H1 (cell line): ENCODE measurements around the gene SMARCC1. TPM values are rescaled to one million over a fixed set of nuclear protein-coding genes. Genes with fewer than 3 reads are reported as not detected.

Source experiments
- CTCF ChIA-PET: fragments of 300-600 bp; sonication (Branson Sonifier 250); formaldehyde crosslinking; loops from one replicate; lab custom pipeline; 2021; ENCODE audit not compliant: partially characterized antibody; lab: Charles Lee
- POLR2A ChIA-PET: fragments of 300-600 bp; sonication (Branson Sonifier 250); formaldehyde crosslinking; loops from one replicate; lab custom pipeline; 2021; ENCODE audit warnings: inconsistent platforms; ENCODE audit not compliant: partially characterized antibody; lab: Charles Lee
- DNase-seq, 2 experiments: peaks; one replicate each; pipeline versions ENCODE4 v3.0.0 to v3.0.0-alpha.2; 2010 to 2022; ENCODE audit warnings: low spot score in 2 of 2, low read depth in 1 of 2, mixed read lengths in 1 of 2
- FAIRE-seq: peaks from 2 replicates; lab custom pipeline; 2011; peaks lifted over from hg19 to GRCh38; lab: Jason Lieb, UNC
- H2AFZ ChIP-seq: 2 replicates; pipeline ENCODE4 v1.8.1; 2012; ENCODE audit warnings: low read length, inconsistent platforms
- H2AK5ac ChIP-seq: 2 replicates; pipeline ENCODE4 v1.6.1; 2013; ENCODE audit warnings: low read depth, low read length
- H2BK120ac ChIP-seq: replicated peaks from 2 replicates; pipeline ENCODE3; 2013; ENCODE audit warnings: low read depth, low read length, inconsistent platforms
- H2BK12ac ChIP-seq: 2 replicates; pipeline ENCODE4 v1.6.1; 2013; ENCODE audit warnings: low read depth, low read length
- H2BK15ac ChIP-seq: 2 replicates; pipeline ENCODE4 v1.6.1; 2013; ENCODE audit warnings: low read length
- H2BK20ac ChIP-seq: 2 replicates; pipeline ENCODE4 v1.6.1; 2013; ENCODE audit warnings: low read length
- H2BK5ac ChIP-seq: 2 replicates; pipeline ENCODE4 v1.6.1; 2013; ENCODE audit warnings: low read depth, low read length
- H3K14ac ChIP-seq: 2 replicates; pipeline ENCODE4 v1.6.1; 2013; ENCODE audit warnings: inconsistent platforms; ENCODE audit not compliant: insufficient read length
- H3K18ac ChIP-seq: 2 replicates; pipeline ENCODE4 v1.6.1; 2013; ENCODE audit warnings: low read length; ENCODE audit errors: extremely low read depth
- H3K23ac ChIP-seq: 2 replicates; pipeline ENCODE4 v1.6.1; 2013; ENCODE audit warnings: inconsistent platforms; ENCODE audit not compliant: insufficient read length
- H3K23me2 ChIP-seq: 2 replicates; pipeline ENCODE4 v1.6.1; 2013; ENCODE audit warnings: low read depth, low read length
- H3K27ac ChIP-seq: 2 replicates; pipeline ENCODE4 v1.6.1; 2011; ENCODE audit warnings: low read depth, low read length, inconsistent platforms
- H3K27me3 ChIP-seq, 4 experiments: replicated peaks in 1 of 4; 1 replicate in 1 of 4; 2 replicates in 3 of 4; pipeline versions ENCODE4 v1.6.1 to v1.8.1; 2011 to 2013; ENCODE audit warnings: low read length in 3 of 4, mild to moderate bottlenecking in 3 of 4, inconsistent platforms in 2 of 4, mixed read lengths in 2 of 4, moderate library complexity in 1 of 4; ENCODE audit not compliant: control insufficient read depth in 3 of 4, insufficient read depth in 3 of 4; ENCODE audit errors: extremely low read depth in 1 of 4
- H3K36me3 ChIP-seq, 4 experiments: 2 replicates each; pipeline versions ENCODE4 v1.6.1 to v1.8.1; 2011 to 2013; ENCODE audit warnings: mild to moderate bottlenecking in 4 of 4, low read length in 3 of 4, moderate library complexity in 2 of 4, control low read depth in 1 of 4, inconsistent platforms in 1 of 4; ENCODE audit not compliant: insufficient read depth in 4 of 4, control insufficient read depth in 2 of 4
- H3K4ac ChIP-seq: replicated peaks from 2 replicates; pipeline ENCODE3; 2013; ENCODE audit warnings: low read length, low read depth, mixed read lengths, inconsistent platforms; ENCODE audit not compliant: insufficient read length
- H3K4me1 ChIP-seq, 4 experiments: replicated peaks in 1 of 4; 1 replicate in 1 of 4; 2 replicates in 3 of 4; pipeline versions ENCODE4 v1.6.1 to v1.8.1; 2011 to 2013; ENCODE audit warnings: low read length in 3 of 4, inconsistent platforms in 2 of 4, mixed read lengths in 1 of 4; ENCODE audit not compliant: insufficient read depth in 4 of 4, control insufficient read depth in 3 of 4
- H3K4me2 ChIP-seq, 2 experiments: 2 replicates each; pipeline versions ENCODE4 v1.6.1 to v1.8.1; 2011 to 2013; ENCODE audit warnings: low read depth in 2 of 2, low read length in 2 of 2, control low read depth in 1 of 2, inconsistent platforms in 1 of 2, mild to moderate bottlenecking in 1 of 2; ENCODE audit not compliant: insufficient read depth in 1 of 2
- H3K4me3 ChIP-seq, 4 experiments: fragments of 200-600, 300-600 bp in 1 of 4; sonication (generic), shearing (Covaris generic), sonication (Bioruptor Twin) in 1 of 4; 2 replicates each; pipeline versions ENCODE4 v1.5.1 to v1.8.1; 2011 to 2016; ENCODE audit warnings: low read length in 4 of 4, low read depth in 3 of 4, control low read depth in 2 of 4, inconsistent platforms in 2 of 4, mild to moderate bottlenecking in 2 of 4, mixed read lengths in 1 of 4, moderate library complexity in 1 of 4; ENCODE audit not compliant: insufficient read depth in 2 of 4; ENCODE audit errors: extremely low read depth in 1 of 4
- H3K56ac ChIP-seq: replicated peaks from 2 replicates; pipeline ENCODE3; 2013; ENCODE audit warnings: low read depth, mild to moderate bottlenecking, mixed read lengths, low read length, inconsistent platforms; ENCODE audit not compliant: insufficient read length
- H3K79me1 ChIP-seq: 2 replicates; pipeline ENCODE4 v1.6.1; 2013; ENCODE audit warnings: low read depth, low read length, control low read depth
- H3K79me2 ChIP-seq, 2 experiments: 2 replicates each; pipeline versions ENCODE4 v1.6.1 to v1.8.1; 2012 to 2013; ENCODE audit warnings: low read length in 2 of 2, mild to moderate bottlenecking in 2 of 2, inconsistent platforms in 1 of 2; ENCODE audit not compliant: insufficient read depth in 2 of 2, control insufficient read depth in 1 of 2
- H3K9ac ChIP-seq, 4 experiments: replicated peaks in 1 of 4; 1 replicate in 1 of 4; 2 replicates in 3 of 4; pipeline versions ENCODE4 v1.6.1 to v1.8.1; 2011 to 2013; ENCODE audit warnings: low read depth in 3 of 4, low read length in 3 of 4, control low read depth in 2 of 4, mild to moderate bottlenecking in 2 of 4, moderate library complexity in 2 of 4, inconsistent platforms in 1 of 4; ENCODE audit errors: extremely low read depth in 1 of 4
- H3K9me3 ChIP-seq, 2 experiments: 2 replicates each; pipeline versions ENCODE4 v1.6.1 to v1.8.1; 2012 to 2013; ENCODE audit warnings: mild to moderate bottlenecking in 2 of 2, moderate library complexity in 2 of 2, control low read depth in 1 of 2, inconsistent platforms in 1 of 2, low read depth in 1 of 2, low read length in 1 of 2, mixed read lengths in 1 of 2; ENCODE audit not compliant: insufficient read depth in 2 of 2
- H4K20me1 ChIP-seq, 2 experiments: replicated peaks in 1 of 2; 2 replicates each; pipeline versions ENCODE3 to v1.8.1; 2011 to 2013; ENCODE audit warnings: inconsistent platforms in 2 of 2, low read length in 2 of 2, mild to moderate bottlenecking in 1 of 2; ENCODE audit not compliant: insufficient read depth in 2 of 2, control insufficient read depth in 1 of 2
- H4K5ac ChIP-seq: 2 replicates; pipeline ENCODE4 v1.6.1; 2013; ENCODE audit warnings: low read length, low read depth, mixed read lengths, inconsistent platforms; ENCODE audit not compliant: insufficient read length
- H4K8ac ChIP-seq: 2 replicates; pipeline ENCODE4 v1.8.0; 2013; ENCODE audit warnings: mild to moderate bottlenecking, moderate library complexity, low read length, inconsistent platforms; ENCODE audit not compliant: insufficient read depth; ENCODE audit errors: extremely low read depth
- H4K91ac ChIP-seq: replicated peaks from 2 replicates; pipeline ENCODE3; 2013; ENCODE audit warnings: low read length, mixed read lengths, inconsistent platforms; ENCODE audit not compliant: insufficient read length
- SUZ12 ChIP-seq: fragments of 200-600 bp; sonication (generic); IDR thresholded peaks from 2 replicates; pipeline ENCODE4 v1.6.1; 2012; ENCODE audit warnings: mild to moderate bottlenecking, inconsistent platforms, low read length, moderate library complexity, mixed read lengths
- TCF12 ChIP-seq: IDR thresholded peaks from 2 replicates; pipeline ENCODE4 v1.6.1; 2011; ENCODE audit warnings: low read depth, mild to moderate bottlenecking, low read length
- ZNF274 ChIP-seq: IDR thresholded peaks from 2 replicates; pipeline ENCODE4 v1.7.0; 2012; ENCODE audit warnings: low read length, borderline replicate concordance; ENCODE audit errors: extremely low read depth
- WGBS, 2 experiments: shearing (Covaris generic) in 1 of 2; methylation state at CpG; one replicate each; pipeline versions ENCODE4 v1.1.6 to v1.1.7; 2013 to 2015; ENCODE audit warnings: low lambda C conversion rate in 2 of 2, mixed read lengths in 2 of 2, inconsistent platforms in 1 of 2, low coverage in 1 of 2, missing lambda C conversion rate in 1 of 2; ENCODE audit not compliant: insufficient replicate concordance in 2 of 2, insufficient coverage in 1 of 2, insufficient read length in 1 of 2; ENCODE audit errors: extremely low coverage in 1 of 2, missing lambda C conversion rate in 1 of 2; 5-methylcytosine and 5-hydroxymethylcytosine counted together
- polyA plus RNA-seq, 7 experiments: library from polyadenylated mRNA; depleted of rRNA in 3 of 7; stranded (reverse) in 5 of 7; unstranded in 2 of 7; fragments of >200 nt in 5 of 7; fragments of 200-250 nt in 2 of 7; gene quantifications; 1 replicate in 5 of 7; 2 replicates in 1 of 7; 4 replicates in 1 of 7; pipeline versions ENCODE4 v1.2.1 to v1.2.3, GENCODE V29; 2011 to 2013; ENCODE audit warnings: missing spikeins in 2 of 7, mixed read lengths in 2 of 7
- total RNA-seq: library from RNA; stranded (reverse); fragmentation: NEBNext Ultra II Directional; extraction: Animal tissue kit (Norgen Biotek cat#: 25700); gene quantifications from 2 replicates; pipeline ENCODE4 v1.2.1, GENCODE V29; 2021

Gene SMARCC1
- total and polyA plus RNA-seq, 2 of the 8 experiments (the other 6 are each of a cell fraction or from before 2014, with no cell fraction given): 64.1 to 335 TPM

- no peak overlapping the region for H3K23ac ChIP-seq
- H3K4me3 ChIP-seq: no peak overlapping the region
- DNase-seq (no peak), FAIRE-seq (no peak)
- no peak overlapping the region for H4K91ac ChIP-seq
- H3K18ac ChIP-seq: no peak overlapping the region
- WGBS, 2 experiments: 91% methylated on average over 6 of the region's 6 CpGs; no CpG with 5 or more reads in 1 of the 2 experiments
- H3K4ac ChIP-seq: no peak overlapping the region
- no peak overlapping the region for H2AFZ ChIP-seq
- no peak overlapping the region for H3K27ac ChIP-seq
- H3K4me1 ChIP-seq: no peaks in the 10 kb centered on the region
- no peak overlapping the region for H3K14ac ChIP-seq
- no peaks in the 10 kb centered on the region for H3K79me1 ChIP-seq
- H3K79me2 ChIP-seq: no peaks in the 10 kb centered on the region
- H2BK20ac ChIP-seq: no peak overlapping the region
- no peak overlapping the region for H2BK5ac ChIP-seq
- H2BK12ac ChIP-seq: no peak overlapping the region
- H3K36me3 ChIP-seq: peaks cover 5 to 77% (median 68%) of the 10 kb centered on the region in 4 experiments
- ChIA-PET CTCF (interaction anchor here (1.6 kb wide), 1 partner anchor 113 kb away, joined by 3 read pairs; no protein-coding TSS in a partner anchor), POLR2A (interaction anchor here (1.2 kb wide), 1 partner anchor 10 kb away, joined by 4 read pairs; no protein-coding TSS in a partner anchor)
- no peak overlapping the region for H2BK120ac ChIP-seq
- TF ChIP-seq ZNF274: no peak
- no peak for TF ChIP-seq TCF12
- no peak for TF ChIP-seq SUZ12
- no peaks in the 10 kb centered on the region for H3K27me3 ChIP-seq
- H3K9ac ChIP-seq: no peak overlapping the region
- H2AK5ac ChIP-seq: no peak overlapping the region
- no peaks in the 10 kb centered on the region for H3K23me2 ChIP-seq
- H3K56ac ChIP-seq: no peak overlapping the region
- H2BK15ac ChIP-seq: no peak overlapping the region
- no peak overlapping the region for H4K5ac ChIP-seq
- H3K9me3 ChIP-seq: no peaks in the 10 kb centered on the region
- no peak overlapping the region for H4K8ac ChIP-seq
- no peak overlapping the region for H3K4me2 ChIP-seq
- peaks cover 0 to 7% of the 10 kb centered on the region in 2 experiments for H4K20me1 ChIP-seq
Observed at GRCh38 chr3:47634996-47635395, 146.7 kb downstream of the SMARCC1 start.
